B cell (primary cell): ENCODE data around the gene ZNF580. TPM values are rescaled to one million over a fixed set of nuclear protein-coding genes. Genes with fewer than 3 reads are reported as not detected.

Source experiments
- ATAC-seq: fragments of 200-7000 bp; cut with Tn5 transposase; one replicate; pipeline ENCODE4 v1.10.0; 2021; ENCODE audit warnings: low read depth, mild to moderate bottlenecking, moderate number of reproducible peaks, moderate library complexity
- CTCF ChIA-PET: fragments of 350-600 bp; sonication (Branson Sonifier 250); formaldehyde crosslinking; loops from one replicate; lab custom pipeline; 2021; ENCODE audit warnings: antibody characterized with exemption, inconsistent platforms; lab: Charles Lee
- POLR2A ChIA-PET: fragments of 350-600 bp; sonication (Branson Sonifier 250); formaldehyde crosslinking; loops from one replicate; lab custom pipeline; 2021; ENCODE audit warnings: antibody characterized with exemption; lab: Charles Lee
- DNase-seq: peaks from one replicate; pipeline ENCODE4 v3.0.0; 2013
- H2AFZ ChIP-seq: 2 replicates; pipeline ENCODE4 v1.6.1; 2012; ENCODE audit warnings: mild to moderate bottlenecking, low read depth, low read length; ENCODE audit not compliant: insufficient read depth, poor library complexity, severe bottlenecking
- H3K27ac ChIP-seq, 2 donors: 1 replicate in 1 of 2; 2 replicates in 1 of 2; pipeline ENCODE4 v1.5.1; 2012 to 2013; ENCODE audit warnings: low read length in 2 of 2, mild to moderate bottlenecking in 2 of 2, moderate library complexity in 1 of 2
- H3K27me3 ChIP-seq, 4 experiments: fragments of 200-600 bp in 1 of 4; sonication (generic) in 1 of 4; replicated peaks in 1 of 4; 1 replicate in 2 of 4; 2 replicates in 2 of 4; pipeline versions ENCODE4 v1.6.1 to v1.7.0; 2013 to 2016; ENCODE audit warnings: low read length in 3 of 4, mild to moderate bottlenecking in 2 of 4, mixed read lengths in 1 of 4, moderate library complexity in 1 of 4; ENCODE audit not compliant: insufficient read depth in 4 of 4, control insufficient read depth in 3 of 4; ENCODE audit errors: control extremely low read depth in 1 of 4
- H3K36me3 ChIP-seq, 2 experiments: replicated peaks in 1 of 2; 1 replicate in 1 of 2; 2 replicates in 1 of 2; pipeline versions ENCODE4 v1.6.1 to v1.7.1; 2013; ENCODE audit warnings: low read length in 1 of 2; ENCODE audit not compliant: insufficient read depth in 2 of 2, control insufficient read depth in 1 of 2; ENCODE audit errors: control extremely low read depth in 1 of 2, extremely low read depth in 1 of 2
- H3K4me1 ChIP-seq, 2 donors: fragments of 200-600 bp in 1 of 2; sonication (generic) in 1 of 2; 1 replicate in 1 of 2; 2 replicates in 1 of 2; pipeline versions ENCODE4 v1.5.1 to v1.6.1; 2013 to 2017; ENCODE audit warnings: low read length in 2 of 2; ENCODE audit not compliant: control insufficient read depth in 2 of 2, insufficient read depth in 2 of 2
- H3K4me2 ChIP-seq: replicated peaks from 2 replicates; pipeline ENCODE3; 2012; ENCODE audit warnings: mild to moderate bottlenecking, low read depth, low read length; ENCODE audit not compliant: poor library complexity, severe bottlenecking
- H3K4me3 ChIP-seq, 5 experiments: fragments of 200-600 bp in 1 of 5; sonication (generic) in 1 of 5; 1 replicate in 3 of 5; 2 replicates in 2 of 5; pipeline versions ENCODE4 v1.5.1 to v1.7.0; 2011 to 2016; ENCODE audit warnings: low read length in 4 of 5, mild to moderate bottlenecking in 4 of 5, low read depth in 2 of 5, control low read depth in 1 of 5, moderate library complexity in 1 of 5; ENCODE audit not compliant: insufficient read depth in 1 of 5; ENCODE audit errors: control extremely low read depth in 1 of 5, extremely low read depth in 1 of 5
- H3K79me2 ChIP-seq: fragments of 200-600 bp; sonication (generic); one replicate; pipeline ENCODE4 v1.6.0; 2016; ENCODE audit warnings: low read length; ENCODE audit not compliant: control insufficient read depth, insufficient read depth
- H3K9ac ChIP-seq: fragments of 200-600 bp; sonication (generic); 2 replicates; pipeline ENCODE4 v1.6.1; 2017; ENCODE audit warnings: mild to moderate bottlenecking, low read length, moderate library complexity
- H3K9me3 ChIP-seq, 3 donors: one replicate each; pipeline versions ENCODE4 v1.6.1 to v1.7.1; 2013; ENCODE audit warnings: low read length in 2 of 3; ENCODE audit not compliant: control insufficient read depth in 2 of 3, insufficient read depth in 1 of 3; ENCODE audit errors: control extremely low read depth in 1 of 3
- H4K20me1 ChIP-seq: 2 replicates; pipeline ENCODE4 v1.6.0; 2012; ENCODE audit warnings: mild to moderate bottlenecking, low read length; ENCODE audit not compliant: insufficient read depth, control insufficient read depth, poor library complexity, severe bottlenecking
- H3K27ac Mint-ChIP-seq: one replicate; pipeline ENCODE4 v1.8.0; 2021; ENCODE audit warnings: mixed read lengths
- H3K27me3 Mint-ChIP-seq: one replicate; pipeline ENCODE4 v1.8.0; 2021; ENCODE audit warnings: mixed read lengths
- H3K4me1 Mint-ChIP-seq: one replicate; pipeline ENCODE4 v1.8.0; 2021; ENCODE audit warnings: mixed read lengths
- H3K4me3 Mint-ChIP-seq: one replicate; pipeline ENCODE4 v1.8.0; 2021; ENCODE audit warnings: mixed read lengths
- H3K9me3 Mint-ChIP-seq: one replicate; pipeline ENCODE4 v1.8.0; 2022; ENCODE audit warnings: mixed read lengths; ENCODE audit not compliant: insufficient read depth
- CTCF ChIP-seq: fragments of 200-600 bp; IDR thresholded peaks from one replicate; pipeline ENCODE4 v1.8.0; 2022; ENCODE audit warnings: antibody characterized with exemption, mild to moderate bottlenecking
- EZH2 ChIP-seq: IDR thresholded peaks from 2 replicates; pipeline ENCODE4 v1.6.1; 2012; ENCODE audit warnings: borderline replicate concordance, low read depth, mild to moderate bottlenecking, moderate library complexity, low read length; ENCODE audit not compliant: insufficient read depth, poor library complexity, severe bottlenecking
- WGBS: methylation state at CpG from one replicate; pipeline ENCODE4 v1.1.5; 2013; ENCODE audit warnings: missing lambda C conversion rate; ENCODE audit not compliant: insufficient coverage; 5-methylcytosine and 5-hydroxymethylcytosine counted together
- intact Hi-C: fragments of 100-400 bp; cut with micrococcal nuclease; formaldehyde crosslinking; loops from one replicate; pipeline ENCODE4 v1.10.0; 2022
- polyA plus RNA-seq: library from polyadenylated mRNA; depleted of rRNA; stranded (reverse); fragments of >200 nt; gene quantifications from 2 replicates; pipeline ENCODE4 v1.2.3, GENCODE V29; 2012
- total RNA-seq, 2 donors: library from RNA; stranded (reverse); fragments of 120-200 nt in 1 of 2; gene quantifications; 1 replicate in 1 of 2; 2 replicates in 1 of 2; pipeline versions ENCODE4 v1.2.3 to v1.2.4, GENCODE V29; 2013 to 2022

Gene ZNF580
- total and polyA plus RNA-seq, 2 donors (not counting 1 experiment from before 2014, with no cell fraction given) = 69.8 to 101 TPM

- Mint-ChIP-seq H3K4me3 (peak overlapping the region; percentile 100), H3K4me1 (peaks cover 21% of the 10 kb centered on the region), H3K27me3 (no peaks in the 10 kb centered on the region), H3K9me3 (no peaks in the 10 kb centered on the region), H3K27ac (peak overlapping the region; percentile 99)
- H3K4me3 ChIP-seq = peak overlapping the region in 4 of 5 experiments; percentile 82 to 97 (median 86)
- peak overlapping the region; percentile 86 to 94 for H3K27ac ChIP-seq
- peaks cover 0 to 6% (median 0%) of the 10 kb centered on the region in 3 donors for H3K9me3 ChIP-seq
- H3K4me2 ChIP-seq = peak overlapping the region; percentile 83
- H2AFZ ChIP-seq = peak overlapping the region; percentile 92
- H3K36me3 ChIP-seq = peaks cover 0 to 19% of the 10 kb centered on the region in 2 experiments
- ATAC-seq (peak; percentile 72), DNase-seq (peak; percentile 97)
- WGBS = 9% methylated on average over 24 of the region's 26 CpGs
- TF ChIP-seq EZH2 = no peak
- no peak for TF ChIP-seq CTCF
- no peaks in the 10 kb centered on the region for H3K79me2 ChIP-seq
- intact Hi-C loops = loop anchor here (1.0 to 5.0 kb wide), 5 partner anchors 12 to 192 kb away; partner anchors contain the start of genes UBE2S, ZNF579, ZNF628 and ZNF784
- H3K27me3 ChIP-seq = no peaks in the 10 kb centered on the region
- peaks cover 6 to 16% of the 10 kb centered on the region in 2 donors for H3K4me1 ChIP-seq
- POLR2A ChIA-PET = interaction anchor here (0.5 to 2.8 kb wide), 26 partner anchors 11 to 1438 kb away, joined by 3 to 58 read pairs (median 4); partner anchors contain the start of genes ISOC2, KMT5C, NAT14 and PPP6R1
- CTCF ChIA-PET = interaction anchor here (0.7 to 2.0 kb wide), 10 partner anchors 14 to 131 kb away, joined by 3 to 11 read pairs (median 4); partner anchors contain the start of gene ZNF784
- H3K9ac ChIP-seq = peak overlapping the region; percentile 88
- H4K20me1 ChIP-seq = no peaks in the 10 kb centered on the region
These were observed 41.9 kb upstream of the ZNF580 start for GRCh38 chr19:55598719-55599467.
